Measurements from ENCODE around the gene FEN1. TPM values are rescaled to one million over a fixed set of nuclear protein-coding genes. Genes with fewer than 3 reads are reported as not detected.

FEN1 gene
- total RNA-seq, 1 experiment from 2014 or later = 89.5 TPM

- Histone ChIP-seq H3K27ac (ENCODE audit: low read depth, low read length) (no peak overlapping the region), H3K9me2 (ENCODE audit: insufficient read depth) (no peaks in the 10 kb centered on the region), H2AFZ (ENCODE audit: low read depth, low read length, poor library complexity, severe bottlenecking) (no peak overlapping the region), H3K27me3 (ENCODE audit: insufficient read depth, low read length) (no peaks in the 10 kb centered on the region), H3K79me2 (ENCODE audit: insufficient read depth, low read length) (no peaks in the 10 kb centered on the region), H3K9ac (ENCODE audit: low read length) (no peak overlapping the region), H3K9me3 (ENCODE audit: control insufficient read depth in 1 of 2, insufficient read depth in 1 of 2, low read depth in 1 of 2, low read length in 2 of 2) (no peaks in the 10 kb centered on the region), H3K4me3 (replicated peaks in 1 of 2; ENCODE audit: low read depth in 1 of 2, low read length in 2 of 2) (no peak overlapping the region), H3K36me3 (ENCODE audit: control insufficient read depth in 1 of 2, insufficient read depth in 2 of 2, low read length in 2 of 2) (no peaks in the 10 kb centered on the region), H4K20me1 (ENCODE audit: insufficient read depth) (no peaks in the 10 kb centered on the region), H3K4me2 (ENCODE audit: low read length) (no peak overlapping the region), H3K4me1 (ENCODE audit: control insufficient read depth in 1 of 2, insufficient read depth in 2 of 2, low read length in 2 of 2) (peaks cover 3 to 11% of the 10 kb centered on the region in 2 experiments; a peak in 2 of 4 replicates)
- ChIA-PET POLR2A (no interaction called here), CTCF (interaction anchor here (1.7 to 2.8 kb wide), 2 partner anchors 11 to 15 kb away, joined by 5 to 13 read pairs; no protein-coding TSS in a partner anchor), RAD21 (ENCODE audit: low non-redundant PET in 1 of 2, low total read pairs in 2 of 2, uncharacterized antibody in 2 of 2, unreplicated experiment in 2 of 2) (no interaction called here)
- DNase-seq (ENCODE audit: low read depth, low spot score) (no peak), ATAC-seq (no peak)
- intact Hi-C loops (cut with micrococcal nuclease) = no loop called here
- TF ChIP-seq CTCF (IDR thresholded peaks at IDR 0.05 in 2 of 3, conservative IDR thresholded peaks at IDR 0.05 in 1 of 3; ENCODE audit: borderline replicate concordance in 1 of 3, insufficient read depth in 1 of 3, low read depth in 2 of 3, low read length in 2 of 3) (no peak), REST (IDR thresholded peaks at IDR 0.05; ENCODE audit: low read depth) (no peak), EGR1 (IDR thresholded peaks at IDR 0.05; ENCODE audit: low read depth) (no peak), MAX (IDR thresholded peaks at IDR 0.05) (no peak), JUND (IDR thresholded peaks at IDR 0.05) (no peak), RAD21 (IDR thresholded peaks at IDR 0.05; ENCODE audit: low read depth) (no peak), ZNF274 (IDR thresholded peaks at IDR 0.05; ENCODE audit: low read depth, low read length) (no peak), EZH2phosphoT487 (IDR thresholded peaks at IDR 0.05; ENCODE audit: borderline replicate concordance) (no peak), CBX3 (IDR thresholded peaks at IDR 0.05; ENCODE audit: low read depth) (no peak), POLR2A (IDR thresholded peaks at IDR 0.05; ENCODE audit: borderline replicate concordance, extremely low read depth, insufficient read depth, insufficient read length) (no peak), YY1 (IDR thresholded peaks at IDR 0.05; ENCODE audit: extremely low read depth, insufficient replicate concordance, low read depth, low read length) (no peak)
- BruUV-seq (replicated peaks) = no TSS peak
Measured at GRCh38 chr11:61744609-61745156, 48.0 kb upstream of the FEN1 start.

Measured in HCT116 (cell line).